ENCODE data around the gene VPS45.

The VPS45 gene

DNA sequence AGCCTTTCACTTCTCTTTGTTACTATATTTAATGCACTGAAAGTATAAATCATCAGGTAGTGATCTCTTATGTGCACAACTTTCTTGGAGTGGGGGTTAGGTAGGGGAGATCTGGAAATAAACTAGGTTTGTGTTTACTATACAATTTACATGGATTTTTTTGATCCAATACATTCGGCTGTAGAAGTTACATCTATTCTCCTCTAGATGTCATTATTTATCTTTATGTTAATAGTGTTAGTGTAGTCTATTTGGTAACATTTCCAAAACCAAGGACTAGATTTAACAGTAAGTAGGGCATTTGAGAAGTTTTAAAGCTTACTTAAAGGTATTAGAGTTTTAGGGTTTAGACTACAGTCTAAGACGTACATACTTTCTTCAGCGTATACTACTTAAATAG lies 5.4 kb downstream of the VPS45 start:
- FAIRE-seq, result no peak
- DNase-seq (ENCODE audit: low spot score), result peak; percentile 33

DNA sequence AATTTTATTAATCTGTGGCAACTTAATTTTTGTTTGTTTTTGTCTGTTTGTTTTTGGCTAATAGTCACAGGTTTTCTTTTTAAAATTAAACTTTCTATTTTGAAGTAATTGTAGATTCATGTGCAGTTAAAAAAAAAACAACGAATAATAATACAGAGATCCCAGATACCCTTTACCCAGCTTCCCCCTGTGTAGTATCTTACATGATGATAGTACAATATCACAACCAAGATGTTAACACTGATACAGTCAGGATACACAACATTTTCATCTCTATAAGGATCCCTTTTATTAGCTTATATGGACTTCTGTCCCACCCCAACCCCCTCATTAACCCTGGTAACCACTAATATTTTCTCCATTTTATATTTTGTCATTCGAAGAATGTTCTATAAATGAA lies 5.9 kb downstream of the VPS45 start:
- no peak for FAIRE-seq
- DNase-seq (ENCODE audit: low spot score), result no peak

DNA sequence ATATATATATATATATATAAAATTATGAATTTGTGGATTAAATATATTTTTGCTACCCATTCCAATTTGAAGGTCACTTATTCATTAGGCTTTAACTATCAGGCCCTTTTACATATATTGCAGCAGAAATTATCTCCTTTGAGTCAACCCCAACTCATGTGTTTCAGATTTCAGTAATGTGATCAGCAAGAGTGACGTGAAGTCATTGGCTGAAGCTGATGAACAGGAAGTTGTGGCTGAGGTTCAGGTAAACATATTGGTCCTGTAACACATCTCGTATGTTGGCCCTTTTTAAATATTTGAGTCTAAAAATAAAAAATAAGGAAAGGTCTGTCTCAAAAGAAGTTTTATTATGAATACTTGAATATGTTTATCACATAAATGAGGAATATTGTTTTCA lies 8.5 kb downstream of the VPS45 start:
- FAIRE-seq (no peak), DNase-seq (ENCODE audit: low spot score) (no peak)

DNA sequence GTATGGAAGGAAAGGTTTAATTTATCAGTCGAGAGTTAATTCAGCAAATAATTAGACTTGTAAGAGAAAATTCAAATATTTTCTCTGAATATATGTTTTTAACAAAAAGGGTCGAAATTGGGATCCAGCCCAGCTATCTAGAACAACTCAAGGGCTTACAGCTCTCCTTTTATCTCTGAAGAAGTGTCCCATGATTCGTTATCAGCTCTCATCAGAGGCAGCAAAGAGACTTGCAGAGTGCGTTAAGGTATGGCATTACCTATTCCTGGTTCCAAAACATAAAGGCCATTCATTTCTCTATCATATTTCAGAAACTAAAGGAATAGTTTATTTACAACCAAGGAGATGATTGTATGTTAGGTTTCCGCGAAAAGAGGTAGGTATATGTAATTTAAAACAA lies 9.4 kb downstream of the VPS45 start:
- DNase-seq (ENCODE audit: low spot score), result no peak
- FAIRE-seq, result no peak

DNA sequence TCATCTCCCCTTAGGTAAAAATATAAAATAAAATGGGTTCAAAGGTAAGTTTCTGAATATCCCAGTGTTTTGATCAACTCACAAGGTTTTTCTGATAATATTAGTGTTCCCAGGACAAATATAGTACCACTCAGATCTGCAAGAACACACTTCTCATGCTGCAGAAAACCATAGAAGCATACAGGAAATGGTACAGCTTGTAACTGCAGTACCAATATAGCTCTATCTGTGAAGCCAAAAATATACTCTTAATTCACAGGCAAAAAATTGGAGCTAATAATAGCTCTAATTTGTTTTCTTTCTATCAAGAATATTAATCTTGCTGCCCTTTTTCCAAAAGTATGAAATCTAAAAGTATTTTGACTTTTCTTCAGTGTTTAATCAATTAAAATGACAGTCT lies 13.2 kb downstream of the VPS45 start:
- FAIRE-seq (no peak), DNase-seq (ENCODE audit: low spot score) (no peak)

DNA sequence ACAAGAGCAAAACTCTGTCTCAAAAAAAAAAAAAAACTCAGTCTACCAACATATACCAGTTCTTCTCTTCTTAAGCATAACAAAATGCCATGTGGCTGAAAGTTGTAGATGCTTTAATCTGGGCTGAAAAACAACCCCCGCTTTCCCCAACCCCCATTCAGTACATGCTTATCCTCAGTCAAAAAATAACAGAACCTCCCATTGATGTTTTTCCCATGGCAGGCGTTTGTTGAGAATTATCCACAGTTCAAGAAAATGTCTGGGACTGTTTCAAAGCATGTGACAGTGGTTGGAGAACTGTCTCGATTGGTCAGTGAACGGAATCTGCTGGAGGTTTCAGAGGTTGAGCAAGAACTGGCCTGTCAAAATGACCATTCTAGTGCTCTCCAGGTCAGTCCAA lies 14.9 kb downstream of the VPS45 start:
- DNase-seq (ENCODE audit: low spot score) (no peak), FAIRE-seq (no peak)

DNA sequence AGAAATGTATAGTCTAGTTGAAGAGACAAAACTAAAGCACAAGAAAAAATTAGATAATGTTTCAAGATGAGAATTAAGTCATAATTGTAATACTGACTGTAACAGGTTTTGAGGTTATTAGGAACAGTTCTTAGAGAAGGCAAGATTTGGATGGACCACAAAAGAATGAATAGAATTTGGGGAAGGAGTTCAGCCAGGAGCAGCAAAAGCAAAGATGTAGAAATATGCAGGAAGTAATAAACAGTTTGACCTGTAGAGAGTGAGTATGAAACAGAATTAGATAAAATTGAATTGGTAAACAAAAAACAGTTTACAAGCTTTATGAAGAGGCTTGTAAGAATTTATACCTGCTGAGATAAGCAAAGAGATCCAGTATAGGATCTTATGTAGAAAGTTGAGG lies 16.3 kb downstream of the VPS45 start:
- DNase-seq (ENCODE audit: low spot score), result no peak
- FAIRE-seq, result no peak

DNA sequence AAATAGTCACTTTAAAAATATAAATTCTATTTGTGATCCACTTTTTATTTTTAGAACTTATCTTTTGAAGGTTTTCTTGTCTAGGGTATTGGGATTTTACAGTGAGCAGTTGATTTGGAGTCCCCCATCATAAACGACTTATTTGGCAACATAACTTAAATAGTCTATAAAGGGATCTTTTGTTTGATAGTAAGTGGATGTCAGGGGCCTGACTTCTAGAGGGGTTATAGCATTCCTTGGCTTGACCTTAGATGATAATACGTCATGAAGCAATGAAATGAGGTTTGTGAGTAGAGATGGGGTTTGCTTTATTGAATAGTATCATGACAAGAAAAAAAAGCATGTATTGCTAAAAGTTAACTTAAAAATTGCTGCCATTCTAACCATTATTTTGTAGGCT lies 17.8 kb downstream of the VPS45 start:
- DNase-seq (ENCODE audit: low spot score) (no peak), FAIRE-seq (no peak)

DNA sequence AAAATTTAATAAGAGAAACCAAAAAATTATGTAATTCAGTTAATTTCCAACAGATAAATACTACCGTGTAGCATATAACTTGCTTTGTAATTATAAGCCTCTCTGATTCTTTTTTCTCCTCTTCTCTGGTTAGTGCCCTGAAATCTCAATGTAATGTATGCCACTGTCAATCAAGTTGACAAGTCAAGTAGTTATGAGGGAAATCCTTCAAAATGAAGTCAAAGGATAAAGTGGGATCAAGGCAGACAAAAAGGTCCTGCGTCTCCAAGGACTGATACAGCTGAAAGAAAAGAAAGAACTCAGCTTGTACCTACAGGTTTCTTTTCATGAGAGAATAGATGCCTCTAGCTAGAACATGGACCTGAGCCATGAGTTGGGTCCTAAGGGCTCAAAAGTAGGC lies 19.8 kb downstream of the VPS45 start:
- no peak for FAIRE-seq
- DNase-seq (ENCODE audit: low spot score), result no peak

DNA sequence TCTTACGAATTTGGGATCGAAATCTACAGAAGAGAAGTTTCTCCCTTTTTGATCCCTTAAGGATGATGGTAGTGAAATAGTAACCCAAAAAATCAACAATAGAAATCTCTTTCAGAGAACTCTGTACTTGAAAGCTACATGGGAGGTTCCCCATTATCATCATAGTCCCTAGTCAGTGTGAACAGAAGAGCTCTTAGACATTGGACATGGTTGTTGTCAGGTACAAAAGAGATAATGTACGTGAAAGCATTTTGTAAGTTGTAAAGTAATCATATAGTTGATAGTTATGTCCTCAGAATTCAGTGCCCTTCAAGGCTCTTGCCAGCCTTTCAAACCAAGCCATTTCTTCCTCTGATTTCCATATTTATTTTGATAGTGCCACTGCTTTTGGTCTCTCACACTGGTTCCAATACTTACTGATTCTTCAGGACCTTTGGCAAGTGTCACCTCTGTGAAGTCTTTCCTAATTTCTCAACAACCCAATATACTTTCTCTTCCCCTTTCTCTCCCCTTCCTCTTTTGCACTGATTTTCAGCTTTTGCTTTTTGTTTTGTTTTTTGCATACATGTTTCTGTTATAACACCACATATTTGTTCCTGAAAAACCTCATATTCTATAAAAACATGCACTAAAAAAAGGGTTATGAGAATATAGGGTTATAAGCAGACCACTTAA lies 22.4 kb downstream of the VPS45 start:
- no peak for DNase-seq (ENCODE audit: low spot score)
- no peak for FAIRE-seq

DNA sequence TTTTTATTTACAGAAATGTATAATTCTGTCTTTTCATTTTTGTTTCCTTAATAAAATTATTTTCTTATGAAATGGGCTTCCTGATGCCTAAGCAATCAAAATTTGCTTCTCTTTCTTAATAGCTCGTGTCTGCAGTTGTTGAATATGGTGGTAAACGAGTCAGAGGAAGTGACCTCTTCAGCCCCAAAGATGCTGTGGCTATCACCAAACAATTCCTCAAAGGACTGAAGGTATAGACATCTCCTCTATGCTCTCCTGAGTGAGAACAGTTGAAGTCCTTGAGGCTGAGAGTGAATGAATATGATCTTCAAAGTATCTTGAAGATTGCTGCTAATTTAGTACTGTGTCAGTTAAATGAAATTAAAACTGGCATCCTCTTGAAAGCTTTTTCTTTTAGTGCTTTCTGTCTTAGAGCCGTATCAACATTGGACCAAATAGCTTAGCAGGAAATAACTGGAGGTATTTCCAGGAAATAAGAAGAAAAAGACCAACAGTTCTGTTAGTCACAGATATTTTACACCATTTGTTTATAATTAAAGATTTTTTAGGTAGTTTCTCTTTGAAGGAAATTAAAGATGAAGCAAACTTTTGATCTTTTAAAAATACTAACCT lies 24.7 kb downstream of the VPS45 start:
- DNase-seq (ENCODE audit: low spot score) (no peak), FAIRE-seq (no peak)

DNA sequence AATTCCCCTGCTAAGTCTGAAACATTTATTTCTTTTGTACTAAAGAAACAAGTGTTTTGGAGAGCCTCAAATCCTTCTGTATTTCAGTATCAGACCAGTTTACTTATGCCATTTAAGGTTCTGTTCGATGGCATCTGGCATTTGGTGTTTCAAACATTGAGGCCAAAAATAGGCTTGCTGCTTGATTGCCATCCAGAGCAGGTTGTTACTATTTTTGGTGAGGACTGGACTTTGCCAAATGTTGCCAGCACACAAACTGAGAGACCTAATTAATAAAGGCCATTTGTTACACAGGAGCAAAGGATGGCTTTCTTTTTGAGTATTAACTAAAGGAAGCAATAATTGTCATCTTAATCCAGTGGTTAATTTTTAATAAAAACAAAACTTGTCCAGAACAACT lies 26.2 kb downstream of the VPS45 start:
- no peak for FAIRE-seq

DNA sequence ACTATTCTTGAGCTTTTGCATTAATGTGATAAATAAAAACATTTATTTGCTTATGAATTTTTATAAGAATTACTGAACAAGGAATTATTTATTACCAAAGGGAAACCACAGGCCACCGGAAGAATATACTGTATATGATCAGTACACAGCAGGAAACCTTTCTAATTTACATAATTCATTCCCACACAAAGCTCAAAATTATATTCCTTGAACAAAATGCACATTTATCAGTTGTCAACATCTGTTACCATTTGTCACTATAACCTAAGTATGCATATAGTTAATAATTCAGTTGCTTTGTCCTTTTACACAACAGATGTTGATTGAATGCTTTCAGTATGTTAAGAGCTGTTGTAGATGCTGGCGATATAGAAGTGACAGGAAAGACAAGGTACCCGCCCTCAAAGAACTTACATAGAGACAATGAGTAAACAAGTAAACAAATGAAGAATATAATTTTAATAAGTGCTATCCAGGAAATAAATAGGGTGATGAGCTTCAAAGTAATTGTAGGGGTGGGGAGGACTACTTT lies 27.2 kb downstream of the VPS45 start:
- FAIRE-seq (no peak), DNase-seq (ENCODE audit: low spot score) (no peak)

More for the DNA sequence above, 26.2 kb downstream of the VPS45 start:
- DNase-seq (ENCODE audit: low spot score), result no peak

DNA sequence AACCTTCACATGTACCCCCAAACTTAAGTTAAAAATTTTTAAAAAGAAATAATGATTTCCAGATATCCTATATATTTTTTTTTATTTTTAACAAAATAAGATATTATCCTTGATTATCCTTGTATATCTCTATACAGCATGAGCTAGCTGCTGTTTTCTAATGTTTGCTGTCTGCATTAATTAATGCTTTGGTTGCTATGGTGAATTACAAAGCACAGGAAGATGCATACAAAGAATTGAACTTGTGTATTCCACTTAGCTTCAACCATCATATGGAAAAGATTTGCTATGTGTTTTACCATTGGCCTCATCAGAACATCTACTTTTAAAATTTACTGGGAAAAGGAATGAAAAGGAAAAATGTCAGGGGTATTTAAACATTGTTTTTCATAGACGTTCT lies 35.4 kb downstream of the VPS45 start:
- no peak for FAIRE-seq
- DNase-seq (ENCODE audit: low spot score), result no peak

DNA sequence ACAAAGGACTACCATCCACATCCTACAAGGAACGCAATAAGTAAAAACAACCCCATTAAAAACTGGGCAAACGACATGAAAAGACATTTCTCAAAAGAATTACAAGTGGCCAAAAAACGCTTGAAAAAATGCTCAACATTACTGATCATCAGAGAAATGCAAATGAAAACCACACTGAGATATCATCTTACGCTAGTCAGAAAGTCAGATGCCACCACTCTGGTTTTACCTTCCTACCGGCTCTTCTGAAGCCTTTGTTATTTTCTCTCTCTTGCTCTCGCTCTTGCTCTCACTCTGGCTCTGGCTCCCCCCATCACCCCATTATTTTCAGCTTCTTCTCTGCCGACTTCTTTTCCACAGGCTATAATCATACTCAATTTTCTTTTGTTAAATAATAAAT lies 38.8 kb downstream of the VPS45 start:
- DNase-seq (ENCODE audit: low spot score) (no peak), FAIRE-seq (no peak)

DNA sequence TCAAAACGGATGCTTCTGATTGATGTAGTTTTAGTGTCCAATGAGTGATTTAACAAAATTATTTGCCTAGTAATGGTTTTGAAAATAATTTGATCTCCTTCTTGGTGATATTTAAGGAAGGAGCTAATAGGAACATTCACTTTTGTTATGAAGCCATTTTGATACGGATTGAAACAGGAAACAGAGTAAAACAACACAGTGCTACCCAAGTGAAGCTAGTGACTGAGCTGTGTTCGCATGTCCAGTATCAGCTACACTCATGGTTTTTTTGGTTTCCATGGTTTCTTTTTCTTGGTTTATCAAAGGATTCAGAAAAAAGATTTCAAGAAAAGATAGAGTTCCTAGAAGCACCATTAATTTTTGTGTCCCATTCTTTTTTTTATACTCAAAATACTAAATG lies 42.0 kb downstream of the VPS45 start:
- no peak for DNase-seq (ENCODE audit: low spot score)
- no peak for FAIRE-seq

DNA sequence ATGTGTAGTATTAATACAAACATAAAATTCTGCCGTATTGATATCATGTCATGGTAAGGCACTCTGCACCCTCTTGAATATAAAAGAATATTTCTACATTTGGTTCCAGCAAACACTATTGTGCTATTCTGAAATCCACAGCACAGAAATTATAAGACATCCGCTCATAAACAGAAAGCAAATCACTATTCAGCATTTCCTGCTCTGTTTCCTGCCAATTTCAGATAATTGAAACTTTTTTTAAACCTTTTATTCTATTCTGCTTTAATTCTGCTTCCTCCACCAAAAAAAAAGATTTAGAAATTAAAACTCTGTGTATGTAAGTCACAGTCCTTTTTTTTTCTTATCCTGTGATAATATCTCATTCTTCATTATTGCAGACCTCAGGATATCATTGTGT lies 42.5 kb downstream of the VPS45 start:
- FAIRE-seq, result no peak
- no peak for DNase-seq (ENCODE audit: low spot score)

DNA sequence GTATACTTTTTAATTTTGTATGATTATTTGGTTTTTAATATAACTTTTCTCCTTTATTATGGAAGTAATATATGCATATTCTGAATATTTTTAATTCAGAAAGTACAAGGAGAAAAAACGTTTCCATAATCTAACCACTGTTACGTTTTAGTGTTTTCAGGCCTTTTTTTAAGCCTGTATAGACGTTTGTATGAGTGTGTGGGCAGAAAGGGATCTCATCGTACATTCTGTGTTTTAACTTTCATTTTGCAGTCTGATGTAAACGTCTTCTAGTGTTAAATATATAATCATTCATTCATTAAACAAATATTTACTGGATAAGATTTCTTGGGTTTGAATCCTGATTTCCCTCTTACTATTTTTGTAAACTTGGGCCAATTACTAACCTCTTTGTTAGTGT lies 44.1 kb downstream of the VPS45 start:
- no peak for DNase-seq (ENCODE audit: low spot score)
- FAIRE-seq, result no peak

DNA sequence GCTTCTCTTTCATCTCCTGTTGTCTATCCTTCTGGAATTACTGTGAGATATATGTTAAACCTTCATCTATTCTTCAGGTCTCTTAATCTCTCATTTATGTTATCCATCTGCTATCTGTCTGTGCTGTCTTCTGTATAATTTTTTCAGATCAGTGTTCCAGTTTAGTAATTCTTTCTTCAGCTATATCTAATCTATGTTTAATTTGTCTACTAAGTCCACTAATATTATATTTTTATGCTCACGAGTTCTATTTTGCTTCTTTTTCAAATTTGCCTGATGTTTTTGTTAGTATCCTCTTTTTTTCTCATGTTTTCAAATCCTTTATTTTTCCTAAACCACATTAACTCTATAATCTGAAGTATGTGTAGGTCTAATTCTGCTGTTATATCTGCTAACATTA lies 47.5 kb downstream of the VPS45 start:
- FAIRE-seq (no peak), DNase-seq (ENCODE audit: low spot score) (no peak)

DNA sequence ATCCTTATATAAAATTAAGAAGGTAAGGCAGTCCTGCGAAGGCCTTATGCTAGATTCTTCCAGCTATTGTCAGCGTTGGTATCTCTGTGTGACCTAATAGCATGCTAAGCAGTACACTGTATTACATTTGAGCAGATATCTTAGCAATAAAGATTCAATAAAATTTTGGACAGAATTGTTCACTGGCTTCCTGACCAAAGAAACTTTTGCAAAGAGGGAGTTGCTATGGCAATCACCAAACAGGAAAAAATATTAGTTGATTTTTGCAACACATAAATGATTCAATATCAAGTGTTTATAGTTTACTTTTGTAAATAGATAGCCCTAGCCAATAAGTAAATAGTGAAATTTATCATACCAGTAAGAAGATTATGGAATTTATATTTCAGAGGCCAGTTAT lies 51.1 kb downstream of the VPS45 start:
- no peak for FAIRE-seq
- DNase-seq (ENCODE audit: low spot score), result no peak

DNA sequence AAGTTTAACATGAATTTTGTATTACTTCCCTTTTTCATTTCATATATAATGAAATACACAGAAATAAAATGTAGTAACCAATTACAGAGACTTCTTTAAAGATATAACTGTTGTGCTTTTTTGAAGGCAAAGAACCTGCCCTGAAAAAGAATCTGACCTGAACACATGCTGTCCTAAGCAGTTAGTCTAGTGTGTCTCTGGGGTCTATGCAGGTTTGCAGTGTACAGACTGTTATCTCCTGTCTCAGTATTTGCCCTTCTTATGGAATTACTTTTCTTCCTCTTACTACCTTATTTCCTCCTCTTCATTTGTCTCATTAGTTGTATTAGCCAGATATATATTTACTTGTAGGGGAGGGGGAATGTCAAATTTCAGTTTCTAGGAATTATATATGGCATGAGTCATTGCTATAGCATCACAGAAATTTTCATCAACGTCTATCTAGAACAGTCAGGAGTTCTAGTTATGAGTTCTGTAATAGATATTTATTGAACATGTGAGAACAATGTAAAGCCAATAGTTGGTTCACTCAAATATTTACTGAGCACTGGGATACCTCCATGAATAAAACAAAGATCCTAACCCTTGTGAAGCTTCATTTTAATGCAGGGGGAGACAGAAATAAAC lies 53.8 kb downstream of the VPS45 start:
- FAIRE-seq (no peak), DNase-seq (ENCODE audit: low spot score) (no peak)

DNA sequence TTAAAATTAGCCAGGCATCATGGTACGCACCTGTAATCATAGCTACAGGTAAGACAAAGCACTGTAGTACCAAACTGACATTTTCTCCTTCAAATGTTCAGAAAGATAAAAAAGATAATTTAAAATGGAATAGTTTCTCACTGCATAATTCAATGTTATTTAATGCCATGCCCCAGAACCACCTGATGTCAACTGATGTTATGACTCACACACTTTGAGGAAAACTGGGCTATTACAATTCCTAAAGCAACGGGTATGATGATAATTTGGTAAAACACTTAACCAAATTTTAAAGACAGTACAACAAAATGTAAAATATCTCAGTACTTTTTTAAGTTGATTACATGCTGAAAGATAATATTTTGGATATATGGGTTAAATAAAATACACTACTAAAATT lies 59.2 kb downstream of the VPS45 start:
- no peak for DNase-seq (ENCODE audit: low spot score)
- FAIRE-seq, result no peak

DNA sequence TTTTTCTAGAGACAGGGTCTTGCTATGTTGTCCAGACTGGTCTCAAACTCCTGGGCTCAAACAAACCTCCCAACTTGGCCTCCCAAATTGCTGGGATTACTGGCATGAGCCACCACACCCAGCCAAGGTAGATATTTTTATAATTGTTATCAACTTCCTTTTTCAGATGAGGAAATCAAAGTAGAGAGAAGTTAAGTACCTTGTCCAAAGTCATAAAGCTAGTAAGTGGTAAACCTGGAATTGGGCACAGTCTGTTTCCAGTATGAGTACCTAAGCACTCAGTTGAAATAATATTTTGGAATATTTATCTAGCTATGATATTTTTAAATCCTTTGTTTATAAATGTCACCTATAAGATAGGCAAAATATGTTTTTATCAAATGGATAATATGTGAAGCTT lies 59.9 kb downstream of the VPS45 start:
- FAIRE-seq (no peak), DNase-seq (ENCODE audit: low spot score) (no peak)

Measured in RCC 7860 (cell line).